GM12878 (cell line): ENCODE results near the gene JUND. TPM values are rescaled to one million over a fixed set of nuclear protein-coding genes. Genes with fewer than 3 reads are reported as not detected.
A peak's percentile ranks its signal among the peaks of the same experiment; 100 is the strongest.

Experiments
- BACH1 ChIP-seq: fragments of 450-650 bp; IDR thresholded peaks from 2 replicates; pipeline ENCODE4 v1.6.1; 2017; ENCODE audit warnings: mild to moderate bottlenecking, borderline replicate concordance
- BCL11A ChIP-seq: IDR thresholded peaks from 2 replicates; pipeline ENCODE4 v1.6.1; 2011; ENCODE audit warnings: low read depth, low read length
- CHD4 ChIP-seq: fragments of 200-600 bp; sonication (generic); IDR thresholded peaks from 2 replicates; pipeline ENCODE4 v1.6.1; 2016; ENCODE audit warnings: mild to moderate bottlenecking
- CREM ChIP-seq: IDR thresholded peaks from 2 replicates; pipeline ENCODE4 v1.6.1; 2014; ENCODE audit warnings: antibody characterized with exemption, low read depth
- EGR1 ChIP-seq, 2 experiments: IDR thresholded peaks; 1 replicate in 1 of 2; 2 replicates in 1 of 2; pipeline ENCODE4 v1.6.1; 2011 to 2012; ENCODE audit warnings: low read depth in 2 of 2, low read length in 2 of 2, borderline replicate concordance in 1 of 2, mild to moderate bottlenecking in 1 of 2, moderate library complexity in 1 of 2
- ETV6 ChIP-seq, 2 experiments: fragments of 450-650 bp in 1 of 2; IDR thresholded peaks in 1 of 2; conservative IDR thresholded peaks in 1 of 2; 2 replicates each; pipeline ENCODE4 v1.6.1; 2014; ENCODE audit warnings: antibody characterized with exemption in 1 of 2, borderline replicate concordance in 1 of 2, low read depth in 1 of 2, mild to moderate bottlenecking in 1 of 2, moderate library complexity in 1 of 2
- GATAD2B ChIP-seq: fragments of 450-650 bp; conservative IDR thresholded peaks from 2 replicates; pipeline ENCODE4 v1.6.1; 2017; ENCODE audit warnings: low read depth, mild to moderate bottlenecking, moderate library complexity
- HCFC1 ChIP-seq: fragments of 150-350 bp; IDR thresholded peaks from 2 replicates; pipeline ENCODE4 v1.6.1; 2014; ENCODE audit warnings: low read length
- HDGF ChIP-seq: fragments of 450-650 bp; IDR thresholded peaks from 2 replicates; pipeline ENCODE4 v1.6.1; 2016; ENCODE audit warnings: antibody characterized with exemption
- IKZF1 ChIP-seq: fragments of 450-650 bp; conservative IDR thresholded peaks from 2 replicates; pipeline ENCODE4 v1.6.1; 2017; ENCODE audit warnings: antibody characterized with exemption, mild to moderate bottlenecking
- LARP7 ChIP-seq: fragments of 450-650 bp; IDR thresholded peaks from 2 replicates; pipeline ENCODE4 v1.6.1; 2017; ENCODE audit warnings: mild to moderate bottlenecking
- MEF2A ChIP-seq: IDR thresholded peaks from 2 replicates; pipeline ENCODE4 v1.6.1; 2011; ENCODE audit warnings: low read depth, mild to moderate bottlenecking, low read length, moderate library complexity; ENCODE audit not compliant: insufficient read depth
- MEF2B ChIP-seq: fragments of 450-650 bp; IDR thresholded peaks from 2 replicates; pipeline ENCODE4 v1.6.1; 2018; ENCODE audit warnings: mild to moderate bottlenecking, moderate library complexity; ENCODE audit not compliant: partially characterized antibody, poor library complexity, severe bottlenecking
- MLLT1 ChIP-seq: fragments of 450-650 bp; IDR thresholded peaks from 2 replicates; pipeline ENCODE4 v1.6.1; 2016; ENCODE audit warnings: mild to moderate bottlenecking
- NBN ChIP-seq: fragments of 450-650 bp; IDR thresholded peaks from 2 replicates; pipeline ENCODE4 v1.6.1; 2016
- POU2F2 ChIP-seq: IDR thresholded peaks from 3 replicates; pipeline ENCODE4 v1.6.1; 2011; ENCODE audit warnings: low read depth, mild to moderate bottlenecking, low read length, borderline replicate concordance
- RELA ChIP-seq: fragments of 450-650 bp; IDR thresholded peaks from 2 replicates; pipeline ENCODE4 v1.8.0; 2014; ENCODE audit warnings: borderline replicate concordance; ENCODE audit not compliant: partially characterized antibody
- SIN3A ChIP-seq: IDR thresholded peaks from 2 replicates; pipeline ENCODE4 v1.6.1; 2012; ENCODE audit warnings: low read depth, low read length, improper control_type of control experiment
- SMAD1 ChIP-seq: fragments of 450-650 bp; IDR thresholded peaks from 2 replicates; pipeline ENCODE4 v1.6.1; 2018; ENCODE audit warnings: mild to moderate bottlenecking, low read depth; ENCODE audit not compliant: partially characterized antibody
- SMARCA5 ChIP-seq: fragments of 450-650 bp; IDR thresholded peaks from 2 replicates; pipeline ENCODE4 v1.6.1; 2017; ENCODE audit warnings: mild to moderate bottlenecking
- SMC3 ChIP-seq: IDR thresholded peaks from 2 replicates; pipeline ENCODE4 v1.6.1; 2011; ENCODE audit warnings: low read length, improper control_type of control experiment, borderline replicate concordance
- TCF12 ChIP-seq: IDR thresholded peaks from 2 replicates; pipeline ENCODE4 v1.6.1; 2011; ENCODE audit warnings: low read depth, mild to moderate bottlenecking, low read length
- TCF7 ChIP-seq: IDR thresholded peaks from 2 replicates; pipeline ENCODE4 v1.6.1; 2014; ENCODE audit warnings: antibody characterized with exemption, borderline replicate concordance
- USF2 ChIP-seq: IDR thresholded peaks from 2 replicates; pipeline ENCODE4 v1.6.1; 2011; ENCODE audit warnings: low read depth, low read length, improper control_type of control experiment, borderline replicate concordance
- YY1 ChIP-seq: IDR thresholded peaks from 2 replicates; pipeline ENCODE4 v1.6.1; 2011; ENCODE audit warnings: low read depth, mild to moderate bottlenecking, low read length
- polyA plus RNA-seq, 11 experiments: library from polyadenylated mRNA; depleted of rRNA in 4 of 11; unstranded in 6 of 11; stranded (reverse) in 5 of 11; fragments of >200 nt; fragmentation: Nextera tagmentation in 4 of 11; fragmentation: Illumina TruSeq in 1 of 11; extraction: Ambion mirVana in 4 of 11; extraction: Trizol in 1 of 11; gene quantifications; 1 replicate in 1 of 11; 2 replicates in 10 of 11; pipeline versions ENCODE4 v1.2.1 to v1.2.3, GENCODE V29; 2011 to 2016; ENCODE audit warnings: inconsistent platforms in 2 of 11, missing spikeins in 2 of 11, low read depth in 1 of 11
- total RNA-seq, 4 experiments: library from RNA; depleted of rRNA in 3 of 4; stranded (reverse); fragments of >200 nt in 3 of 4; fragmentation: Illumina TruSeq in 1 of 4; extraction: Trizol in 1 of 4; gene quantifications; 2 replicates each; pipeline versions ENCODE4 v1.2.1 to v1.2.3, GENCODE V29; 2013 to 2021

The JUND gene
- total and polyA plus RNA-seq, 10 of the 15 experiments (the other 5 are each of a cell fraction or from before 2014, with no cell fraction given) = 7.4 to 164 (median 18.8) TPM

- peak; percentile 15; the same call in 2 of the 3 replicates for TF ChIP-seq POU2F2
- peak; percentile 62 for TF ChIP-seq SMAD1
- TF ChIP-seq NBN = peak; percentile 36; the same call in 1 of the 2 replicates
- no peak for TF ChIP-seq RELA
- no peak for TF ChIP-seq HCFC1
- 0 out of 2 replicates have a peak, but pooled peaks have one; percentile 40 for TF ChIP-seq GATAD2B
- peak; percentile 16; the same call in 1 of the 2 replicates for TF ChIP-seq IKZF1
- TF ChIP-seq SMC3 = peak; percentile 17; the same call in 1 of the 2 replicates
- no peak for TF ChIP-seq USF2
- TF ChIP-seq CREM = no peak
- no peak; the same call in 1 of the 2 replicates for TF ChIP-seq LARP7
- TF ChIP-seq TCF7 = no peak
- TF ChIP-seq ETV6 (conservative IDR thresholded peaks at IDR 0.05 in 1 of 2, IDR thresholded peaks at IDR 0.05 in 1 of 2; ENCODE audit: borderline replicate concordance in 1 of 2, low read depth in 1 of 2) = no peak
- TF ChIP-seq MLLT1 = peak; percentile 77
- peak; percentile 30; the same call in 1 of the 2 replicates for TF ChIP-seq SIN3A
- peak; percentile 70; the same call in 1 of the 2 replicates for TF ChIP-seq HDGF
- TF ChIP-seq EGR1 (IDR thresholded peaks at IDR 0.05; ENCODE audit: borderline replicate concordance in 1 of 2, low read depth in 2 of 2, low read length in 2 of 2) = peak in 1 of 2 experiments; percentile 74; a peak in 2 of 3 replicates
- peak; percentile 57 for TF ChIP-seq MEF2B
- TF ChIP-seq YY1 = peak; percentile 46; the same call in 1 of the 2 replicates
- TF ChIP-seq MEF2A = no peak
- no peak for TF ChIP-seq SMARCA5
- TF ChIP-seq CHD4 = no peak
- 0 out of 2 replicates have a peak, but pooled peaks have one; percentile 41 for TF ChIP-seq BACH1
- TF ChIP-seq BCL11A = 0 out of 2 replicates have a peak, but pooled peaks have one; percentile 3
- no peak for TF ChIP-seq TCF12
These were observed 782 bp upstream of the JUND start (continued) for GRCh38 chr19:18282021-18282787.
